GM19025 (cell line): ENCODE results near the gene SHF.
"Not testable (repeated sequence)": the region's sequence is repeated elsewhere in the genome, so short reads cannot be mapped to it uniquely, and the experiment has no call there.

Source experiments
- ATAC-seq: cut with Tn5 transposase; IDR thresholded peaks from one replicate; pipeline ENCODE4 v1.9.1; 2021; ENCODE audit warnings: mild to moderate bottlenecking, low read depth, moderate library complexity; ENCODE audit not compliant: unreplicated experiment

The SHF gene

GRCh38 chr15:45148076-45149059 is 39.4 kb downstream of the SHF start:
- ATAC-seq, result no peak

DNA sequence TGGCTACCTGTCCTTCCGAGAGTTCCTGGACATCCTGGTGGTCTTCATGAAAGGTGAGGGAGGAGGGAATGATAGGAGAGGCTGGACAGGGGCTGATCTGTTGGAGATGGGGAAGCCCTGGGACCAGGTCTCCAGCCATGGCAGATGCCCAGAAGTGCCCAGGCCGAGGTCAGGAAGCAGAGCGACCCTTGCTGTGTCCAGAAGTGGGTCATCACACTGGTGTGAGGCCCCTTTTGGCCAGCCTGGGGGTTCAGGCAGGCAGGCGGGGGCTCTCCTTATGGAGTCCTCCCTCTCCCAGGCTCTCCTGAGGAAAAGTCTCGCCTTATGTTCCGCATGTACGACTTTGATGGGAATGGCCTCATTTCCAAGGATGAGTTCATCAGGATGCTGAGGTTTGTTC is 40.2 kb downstream of the SHF start:
- ATAC-seq, result no peak

DNA sequence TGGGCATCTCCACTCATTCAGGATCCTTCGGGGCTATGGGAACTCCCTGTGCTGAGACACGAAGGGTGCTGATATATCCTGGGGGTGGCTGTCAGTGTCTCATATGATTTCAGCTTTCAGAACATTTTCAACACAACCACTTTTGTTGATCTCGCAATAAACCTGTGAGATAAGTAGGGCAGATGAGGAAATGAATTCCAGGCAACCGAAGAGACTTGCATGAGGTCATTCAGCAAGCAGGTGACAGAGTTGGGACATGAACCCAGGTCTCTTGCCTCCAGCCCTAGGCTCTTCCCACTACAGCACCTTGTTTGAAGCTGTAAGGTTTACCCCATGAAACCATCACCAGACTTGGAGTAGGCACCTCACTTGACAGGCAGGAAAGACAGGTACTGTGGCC is 41.4 kb downstream of the SHF start:
- no peak for ATAC-seq

GRCh38 chr15:45144775-45145174 is 43.0 kb downstream of the SHF start:
- ATAC-seq, result no peak

DNA sequence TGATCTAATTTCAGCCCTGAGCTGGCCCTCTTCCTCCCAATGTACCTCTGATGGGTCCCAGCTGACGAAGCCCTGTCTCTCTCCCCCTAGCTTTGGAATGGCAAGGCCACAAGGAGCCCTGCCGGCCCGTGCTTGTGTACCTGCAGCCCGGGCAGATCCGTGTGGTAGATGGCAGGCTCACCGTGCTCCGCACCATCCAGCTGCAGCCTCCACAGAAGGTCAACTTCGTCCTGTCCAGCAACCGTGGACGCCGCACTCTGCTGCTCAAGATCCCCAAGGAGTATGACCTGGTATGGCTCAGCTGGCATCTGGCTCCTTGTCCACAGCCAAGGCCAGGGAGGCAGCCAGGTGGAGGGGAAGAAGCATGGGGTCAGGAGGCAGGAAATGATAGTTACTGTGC is 43.8 kb downstream of the SHF start:
- ATAC-seq, result no peak

DNA sequence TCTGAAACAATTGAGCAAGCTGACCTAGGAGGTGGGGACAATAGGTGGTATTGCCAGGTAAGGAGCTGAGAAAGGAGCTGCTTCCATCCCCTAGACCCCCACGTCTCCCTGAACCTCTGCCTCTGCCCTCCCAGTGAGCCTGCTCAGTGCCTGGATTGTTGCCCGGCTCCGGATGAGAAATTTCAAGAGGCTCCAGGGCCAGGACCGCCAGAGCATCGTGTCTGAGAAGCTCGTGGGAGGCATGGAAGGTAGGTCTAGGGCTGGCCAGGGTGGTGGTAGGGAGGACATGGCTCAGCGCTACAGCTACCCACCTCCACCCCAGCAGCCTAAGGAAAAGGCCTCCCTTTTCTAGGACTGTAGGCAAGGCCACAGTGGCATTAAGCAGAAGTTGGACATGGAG is 44.7 kb downstream of the SHF start:
- ATAC-seq, result no peak

- no peak for ATAC-seq
Measured at GRCh38 chr15:45141386-45141785, 46.4 kb downstream of the SHF start.

DNA sequence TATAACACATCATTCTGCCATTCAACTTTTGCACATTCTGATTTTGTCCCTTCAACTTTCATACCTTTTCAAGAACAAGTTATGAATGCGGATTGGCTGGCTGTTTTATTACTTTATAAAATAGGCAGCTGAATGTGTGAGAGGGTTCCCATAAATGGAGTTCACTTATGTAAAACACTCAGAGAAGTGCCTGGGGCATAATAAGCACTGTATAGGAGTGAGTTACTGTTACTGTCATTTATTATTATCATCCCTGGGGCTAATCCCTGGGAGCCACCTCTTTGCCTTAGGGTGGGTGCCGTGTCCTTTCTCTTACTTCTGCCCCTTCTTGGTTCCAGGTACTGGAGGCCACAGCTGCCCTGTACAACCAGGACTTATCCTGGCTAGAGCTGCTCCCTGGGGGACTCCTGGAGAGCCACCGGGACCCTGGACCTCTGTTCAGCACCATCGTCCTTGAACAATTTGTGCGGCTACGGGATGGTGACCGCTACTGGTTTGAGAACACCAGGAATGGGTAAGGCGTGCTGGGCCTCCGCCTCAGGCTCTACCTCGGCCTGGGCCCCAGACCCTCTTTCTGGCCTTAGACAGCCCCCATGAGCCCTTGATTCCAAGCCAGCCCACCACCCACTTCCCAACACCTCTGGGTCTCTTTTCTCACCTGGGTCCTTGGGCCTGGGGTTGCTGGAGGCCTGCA is 47.1 kb downstream of the SHF start:
- no peak for ATAC-seq

DNA sequence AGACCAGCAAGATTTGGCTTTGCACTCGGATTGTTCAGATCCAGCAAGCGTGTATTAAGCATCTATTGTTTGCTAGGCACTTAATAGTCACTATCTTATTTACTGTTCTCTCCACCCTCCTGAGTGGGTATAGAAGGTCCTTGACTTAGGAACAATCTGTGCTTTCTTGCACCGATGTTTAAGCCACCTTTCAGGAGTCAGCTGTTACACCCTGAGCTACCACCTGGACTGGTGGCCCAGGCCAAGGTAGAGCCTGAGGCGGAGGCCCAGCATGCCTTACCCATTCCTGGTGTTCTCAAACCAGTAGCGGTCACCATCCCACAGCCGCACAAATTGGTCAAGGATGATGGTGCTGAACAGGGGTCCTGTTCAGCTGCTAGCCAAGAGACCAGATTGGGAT is 48.0 kb downstream of the SHF start:
- no peak for ATAC-seq

DNA sequence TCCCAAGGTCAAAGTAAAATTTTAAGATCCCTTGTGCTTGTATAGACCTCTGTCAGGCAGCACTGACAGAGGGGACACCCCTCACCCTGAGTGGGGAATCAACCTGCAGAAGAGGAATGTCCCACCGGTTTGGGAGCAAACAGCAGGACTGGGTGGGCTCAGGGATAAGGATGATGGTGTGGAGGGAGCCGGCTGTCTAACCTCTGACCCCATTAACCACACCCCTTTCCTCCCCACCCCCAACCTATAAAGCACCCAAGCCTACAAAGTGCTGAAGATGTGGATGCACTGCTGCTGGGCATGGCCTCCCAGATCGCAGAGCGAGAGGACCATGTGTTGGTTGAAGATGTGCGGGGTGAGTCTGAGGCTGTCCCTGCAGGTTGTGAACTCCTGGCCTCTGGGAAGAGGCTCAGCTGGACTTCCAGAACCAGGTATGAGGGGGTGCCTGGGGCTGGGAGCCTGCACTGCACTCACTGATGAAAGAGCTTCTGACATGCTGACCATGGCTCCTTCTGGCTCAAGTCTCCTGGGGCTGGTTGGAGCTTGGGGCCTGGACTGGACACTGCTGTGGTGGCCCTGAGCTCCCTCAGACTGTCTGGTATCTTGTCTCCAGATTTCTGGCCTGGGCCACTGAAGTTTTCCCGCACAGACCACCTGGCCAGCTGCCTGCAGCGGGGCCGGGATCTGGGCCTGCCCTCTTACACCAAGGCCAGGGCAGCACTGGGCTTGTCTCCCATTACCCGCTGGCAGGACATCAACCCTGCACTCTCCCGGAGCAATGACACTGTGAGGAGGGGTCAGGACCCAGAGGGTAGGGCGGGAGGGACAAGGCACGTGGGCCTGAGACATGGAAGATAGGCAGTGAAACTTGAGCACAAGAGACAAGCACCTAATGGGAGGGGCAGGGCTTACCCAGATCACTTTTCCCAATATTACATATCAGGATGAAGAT is 48.7 kb downstream of the SHF start:
- ATAC-seq, result no peak

- no peak for ATAC-seq
Measured at GRCh38 chr15:45137703-45138102, 50.1 kb downstream of the SHF start.

- ATAC-seq, result no peak
Measured at GRCh38 chr15:45136378-45136764, 51.4 kb downstream of the SHF start.

DNA sequence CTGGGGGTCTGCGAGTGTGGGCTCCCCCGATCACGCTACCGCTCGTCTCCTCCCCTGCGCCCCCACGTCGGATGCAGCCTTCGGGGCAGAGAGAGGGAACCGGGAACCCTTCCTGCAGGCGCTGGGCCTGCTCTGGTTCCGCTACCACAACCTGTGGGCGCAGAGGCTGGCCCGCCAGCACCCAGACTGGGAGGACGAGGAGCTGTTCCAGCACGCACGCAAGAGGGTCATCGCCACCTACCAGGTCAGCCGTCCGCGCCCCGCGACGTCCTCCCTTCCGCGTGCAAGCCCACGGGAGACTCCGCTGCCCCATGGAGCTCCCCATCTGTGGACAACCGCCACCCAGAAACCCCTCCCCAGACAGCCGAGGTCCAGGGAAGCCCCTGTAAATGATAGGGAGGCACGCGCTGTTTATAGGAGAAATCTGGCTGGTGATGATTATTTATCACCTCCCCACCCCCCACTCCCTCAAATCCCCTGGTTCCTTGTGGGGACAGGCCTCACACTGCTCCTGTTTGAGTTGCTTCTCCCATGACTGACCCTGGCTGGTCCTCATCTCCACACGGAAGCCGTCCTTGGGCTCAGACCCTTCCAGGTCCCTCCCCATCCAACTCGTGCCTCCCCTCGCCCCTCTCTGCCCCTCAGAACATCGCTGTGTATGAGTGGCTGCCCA is 51.9 kb downstream of the SHF start:
- ATAC-seq, result not testable (repeated sequence)

DNA sequence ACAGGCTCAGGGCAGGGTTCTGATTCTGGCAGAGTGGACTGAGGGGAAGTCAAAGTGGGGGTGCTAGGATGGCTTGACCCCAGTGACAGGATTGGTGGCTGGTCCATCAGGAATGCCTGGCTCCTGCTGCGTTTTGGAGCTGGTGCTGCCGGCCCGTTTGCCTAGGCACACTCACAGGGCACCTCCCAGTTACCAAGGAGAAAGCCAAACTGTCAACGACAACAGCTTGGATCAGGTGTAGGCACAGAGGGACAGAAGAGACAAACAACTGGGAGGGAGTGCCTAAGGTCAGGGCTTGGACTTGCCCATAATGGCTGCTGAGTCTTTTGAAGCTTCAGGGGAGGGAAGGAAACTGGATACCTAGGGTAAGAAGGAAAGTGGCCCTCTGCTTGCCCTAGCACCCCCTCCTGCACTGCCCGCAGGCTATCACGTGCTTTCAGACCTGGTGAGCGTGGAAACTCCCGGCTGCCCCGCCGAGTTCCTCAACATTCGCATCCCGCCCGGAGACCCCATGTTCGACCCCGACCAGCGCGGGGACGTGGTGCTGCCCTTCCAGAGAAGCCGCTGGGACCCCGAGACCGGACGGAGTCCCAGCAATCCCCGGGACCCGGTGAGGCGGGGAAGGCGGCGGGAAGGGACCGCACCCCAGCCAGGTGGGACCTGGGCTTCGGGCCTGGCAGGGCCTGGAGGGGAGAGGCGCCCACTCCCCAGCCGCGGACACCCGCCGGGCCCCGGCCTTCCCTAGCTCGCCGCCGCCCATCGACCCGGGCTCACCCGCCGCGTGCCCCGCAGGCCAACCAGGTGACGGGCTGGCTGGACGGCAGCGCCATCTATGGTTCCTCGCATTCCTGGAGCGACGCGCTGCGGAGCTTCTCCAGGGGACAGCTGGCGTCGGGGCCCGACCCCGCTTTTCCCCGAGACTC is 52.8 kb downstream of the SHF start:
- ATAC-seq, result no peak

DNA sequence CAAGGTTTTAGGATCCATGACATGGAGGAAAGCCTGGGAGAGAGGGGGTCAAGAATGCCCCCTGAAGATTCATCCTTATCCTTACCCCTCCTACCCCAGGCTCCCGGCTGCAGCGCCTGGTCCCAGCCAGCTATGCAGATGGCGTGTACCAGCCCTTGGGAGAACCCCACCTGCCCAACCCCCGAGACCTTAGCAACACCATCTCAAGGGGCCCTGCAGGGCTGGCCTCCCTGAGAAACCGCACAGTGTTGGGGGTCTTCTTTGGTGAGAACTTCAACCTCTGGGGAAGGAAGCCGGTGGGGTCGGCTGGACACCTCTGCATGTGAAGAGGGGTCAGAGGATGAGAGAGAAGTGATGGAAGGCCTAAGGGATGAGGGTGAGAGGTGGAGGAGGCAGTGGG is 53.7 kb downstream of the SHF start:
- no peak for ATAC-seq

GRCh38 chr15:45133561-45133920 is 54.2 kb downstream of the SHF start:
- ATAC-seq, result no peak

DNA sequence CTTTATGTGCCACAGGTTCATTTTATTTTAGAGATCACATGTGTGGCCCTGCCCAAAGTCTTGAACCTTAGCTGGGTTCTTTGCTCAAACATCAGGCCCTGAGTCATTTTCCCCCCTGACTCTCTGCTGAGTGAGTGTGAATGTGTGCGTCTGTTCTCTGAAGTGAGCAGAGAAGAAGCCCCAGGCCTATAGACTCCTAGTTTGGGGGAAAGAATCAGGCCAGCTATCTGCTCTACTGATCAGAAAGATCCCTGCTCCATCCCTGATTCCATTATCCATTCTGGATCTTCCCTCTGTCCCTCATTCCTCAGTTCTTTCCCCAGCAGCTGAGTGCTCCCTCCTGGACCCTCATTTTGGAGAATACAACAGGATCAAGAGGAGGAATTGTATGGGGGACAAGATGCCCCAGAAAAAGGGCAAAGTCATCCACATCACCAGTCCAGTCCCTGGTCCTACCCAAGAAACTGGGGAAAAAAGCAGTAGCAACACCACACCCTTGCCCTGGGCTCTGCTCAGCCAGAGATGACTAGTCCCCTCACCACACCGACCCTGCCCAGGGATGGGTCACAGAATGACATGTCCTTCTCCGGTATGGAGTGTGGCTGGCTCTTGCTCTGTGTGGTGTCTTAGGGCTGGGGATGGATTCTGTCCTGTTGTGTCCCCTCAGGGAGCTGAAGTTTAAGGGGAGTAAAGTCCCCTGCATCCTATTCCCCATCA is 54.8 kb downstream of the SHF start:
- ATAC-seq, result no peak

- no peak for ATAC-seq
Measured at GRCh38 chr15:45131510-45131909, 56.3 kb downstream of the SHF start.
